Measurements from ENCODE around the gene PLEKHG4.
A peak's percentile ranks its signal among the peaks of the same experiment; 100 is the strongest.

Gene PLEKHG4

DNA sequence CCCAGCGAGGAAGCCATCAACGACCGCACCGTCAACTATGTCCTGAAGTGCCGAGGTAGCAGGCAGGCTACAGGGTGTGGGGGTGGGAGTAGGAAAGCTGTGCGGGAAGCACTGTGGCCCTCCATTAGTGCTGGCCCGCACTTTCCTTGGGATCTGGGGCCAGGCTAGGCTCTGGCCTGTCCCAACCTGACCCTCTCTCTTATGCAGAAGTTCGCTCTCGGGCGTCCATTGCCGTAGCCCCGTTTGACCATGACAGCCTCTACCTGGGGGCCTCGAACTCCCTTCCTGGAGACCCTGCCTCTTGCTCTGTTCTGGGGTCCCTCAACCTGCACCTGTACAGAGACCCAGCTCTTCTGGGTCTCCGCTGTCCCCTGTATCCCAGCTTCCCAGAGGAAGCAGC, 8.6 kb downstream of the PLEKHG4 start:
- DNase-seq: no peak

DNA sequence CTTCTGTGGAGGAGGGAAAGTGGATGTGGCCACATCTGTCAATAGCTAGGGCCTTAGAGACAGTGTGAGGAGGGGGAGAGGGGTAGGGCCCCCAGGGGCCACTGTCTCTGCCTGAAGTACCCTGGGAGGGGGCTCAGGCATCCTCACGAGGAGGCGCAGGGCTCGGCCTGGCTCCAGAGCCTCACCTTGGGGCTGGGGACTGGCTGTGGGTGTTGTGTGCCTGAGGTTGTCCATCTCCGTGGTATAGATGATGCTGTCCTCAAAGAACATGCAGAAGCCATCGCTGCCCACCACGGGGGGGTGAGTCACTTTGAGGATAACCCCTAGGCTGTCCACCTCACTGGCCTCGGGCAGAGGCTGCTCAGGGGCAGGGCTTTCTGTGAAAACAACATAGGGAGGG, 12.1 kb downstream of the PLEKHG4 start:
- no peak for DNase-seq

DNA sequence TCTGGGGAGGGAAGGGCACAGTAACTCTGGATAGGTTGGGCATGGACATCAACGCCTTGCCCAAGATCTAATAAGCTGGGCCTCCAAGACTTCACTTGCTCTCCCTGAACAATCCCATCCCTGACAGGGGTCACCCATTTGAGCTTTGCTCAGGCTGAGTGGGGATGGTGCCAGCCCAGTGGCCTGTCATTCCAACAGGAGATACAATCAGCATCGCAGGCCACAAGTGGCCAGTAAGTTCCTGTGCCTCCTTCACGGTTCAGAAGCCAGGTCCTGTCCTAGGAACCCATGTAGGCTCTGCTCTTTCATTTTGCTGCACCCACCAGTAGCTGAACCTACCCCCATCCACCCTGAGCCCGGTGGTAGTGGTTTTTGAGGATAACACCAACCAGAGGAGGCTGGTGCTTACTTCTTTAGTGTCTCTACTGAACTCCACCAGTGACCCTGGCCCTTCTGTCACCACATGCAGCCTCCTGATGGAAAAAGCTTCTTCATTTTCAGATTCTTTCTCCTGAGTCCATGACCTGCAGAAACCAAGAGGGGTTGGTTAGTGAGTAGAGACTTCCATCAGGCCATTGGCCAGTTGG, 14.9 kb downstream of the PLEKHG4 start:
- no peak for DNase-seq

DNA sequence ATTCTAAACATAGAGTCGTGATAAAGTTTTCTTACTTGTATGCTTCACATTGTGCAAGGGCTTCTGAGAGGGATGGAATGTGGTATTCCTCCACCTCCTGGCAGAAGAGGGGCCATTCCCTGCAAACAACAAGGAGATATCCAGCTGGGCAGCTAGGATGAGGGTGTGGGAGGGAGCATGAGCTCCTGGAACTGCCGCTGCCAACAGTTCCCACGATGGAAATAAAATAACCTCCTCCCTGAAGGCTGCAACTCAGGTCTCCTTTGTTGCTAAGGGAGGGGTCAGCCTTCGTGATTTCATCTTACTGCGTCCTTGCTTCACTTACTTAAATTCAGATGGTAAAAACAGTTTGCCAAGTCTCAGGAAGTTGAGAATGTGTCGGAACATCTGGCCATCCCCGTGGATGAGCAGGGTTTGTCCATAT, 15.6 kb downstream of the PLEKHG4 start:
- DNase-seq: no peak

DNA sequence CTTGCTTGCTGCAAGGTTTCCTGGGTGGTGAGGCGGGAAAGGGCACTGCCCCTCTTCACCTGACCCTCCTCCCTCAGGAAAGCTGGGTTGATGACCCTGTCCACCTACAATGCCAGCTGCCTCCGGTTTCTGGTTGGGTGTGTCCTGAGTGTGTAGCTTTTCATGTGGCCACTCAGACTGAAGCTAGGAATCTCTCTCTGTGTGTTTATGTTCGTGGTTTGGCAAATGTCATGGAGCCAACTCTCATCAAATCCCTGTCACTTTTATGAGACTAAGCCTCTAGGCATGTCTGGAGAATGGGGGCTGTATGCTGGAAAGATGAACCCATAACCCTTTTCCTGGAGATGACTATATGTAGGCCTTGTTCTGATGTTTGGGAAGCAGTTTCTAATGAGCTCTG, 17.1 kb downstream of the PLEKHG4 start:
- no peak for DNase-seq

DNA sequence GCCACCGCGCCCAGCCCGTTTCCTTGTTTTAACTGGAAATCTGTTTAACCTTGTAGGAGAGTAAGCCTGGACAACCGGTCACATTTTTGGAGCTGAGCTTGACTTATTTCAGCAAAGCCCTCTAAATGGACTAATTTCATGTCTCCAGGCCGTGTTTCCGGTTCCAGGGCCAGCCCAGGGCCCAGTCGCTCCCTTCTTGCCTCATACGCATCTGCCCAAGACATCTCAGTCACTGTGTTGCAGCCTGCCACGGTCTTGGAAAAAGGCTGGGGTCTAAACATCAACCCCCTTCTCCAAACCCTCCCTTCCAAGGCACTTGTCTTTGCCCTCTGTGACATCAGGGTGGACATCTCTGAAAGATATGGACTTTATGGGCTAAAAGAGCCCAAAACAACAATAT, 18.9 kb downstream of the PLEKHG4 start:
- DNase-seq: no peak

DNA sequence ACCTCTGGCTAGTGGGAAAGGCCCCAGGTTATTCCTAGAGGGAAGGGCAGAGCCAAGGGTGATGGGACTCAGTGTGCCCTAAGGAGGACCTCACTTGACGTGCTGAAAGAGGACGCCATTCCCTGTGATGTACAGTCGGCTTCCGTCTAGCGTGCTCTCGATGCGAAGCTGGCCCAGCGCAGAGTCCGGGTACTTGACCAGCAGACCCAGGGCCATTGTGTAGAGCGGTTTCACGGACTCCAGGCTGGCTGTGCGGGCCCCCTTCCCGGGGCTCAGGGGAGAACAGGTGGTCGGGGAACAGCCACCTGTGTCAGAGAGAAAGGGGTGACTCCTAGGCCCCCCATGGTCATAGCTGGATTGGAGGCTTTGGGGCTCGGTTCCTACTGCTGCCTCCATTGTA, 19.9 kb downstream of the PLEKHG4 start:
- DNase-seq: no peak

DNA sequence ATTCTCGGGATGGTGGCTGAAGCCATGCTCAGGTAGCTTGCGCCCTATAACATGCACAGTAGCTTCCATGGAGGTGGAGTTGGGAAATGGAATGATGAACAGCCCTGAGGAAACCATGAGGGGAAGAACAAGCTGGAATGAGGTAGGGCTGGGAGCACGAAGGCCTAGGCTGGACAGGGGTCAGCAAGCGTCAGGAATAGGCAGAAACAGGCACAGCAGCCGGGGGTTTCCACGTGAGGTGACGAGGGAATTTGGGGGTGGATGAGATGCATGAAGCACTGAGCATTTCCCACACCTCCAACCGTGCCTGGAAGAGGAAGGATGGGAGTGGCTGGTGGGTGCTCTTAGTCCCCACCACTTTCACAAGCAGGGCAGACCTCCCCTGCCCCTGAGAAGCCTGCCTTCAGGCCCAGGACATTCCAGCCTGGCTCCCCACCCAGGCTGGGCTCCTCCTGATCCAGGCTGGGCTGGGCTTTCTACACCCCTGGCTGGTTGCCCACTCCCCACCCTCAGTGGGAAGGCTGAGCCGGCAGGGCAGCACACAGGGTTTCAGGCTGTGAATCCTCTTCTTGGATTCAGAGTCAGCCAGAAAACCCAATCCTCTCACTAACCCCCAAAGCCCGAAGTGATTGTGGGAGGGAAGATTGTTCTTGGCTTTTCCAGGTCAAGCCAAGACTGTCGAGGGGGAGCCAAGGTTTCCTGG, 21.9 kb downstream of the PLEKHG4 start:
- no peak for DNase-seq

DNA sequence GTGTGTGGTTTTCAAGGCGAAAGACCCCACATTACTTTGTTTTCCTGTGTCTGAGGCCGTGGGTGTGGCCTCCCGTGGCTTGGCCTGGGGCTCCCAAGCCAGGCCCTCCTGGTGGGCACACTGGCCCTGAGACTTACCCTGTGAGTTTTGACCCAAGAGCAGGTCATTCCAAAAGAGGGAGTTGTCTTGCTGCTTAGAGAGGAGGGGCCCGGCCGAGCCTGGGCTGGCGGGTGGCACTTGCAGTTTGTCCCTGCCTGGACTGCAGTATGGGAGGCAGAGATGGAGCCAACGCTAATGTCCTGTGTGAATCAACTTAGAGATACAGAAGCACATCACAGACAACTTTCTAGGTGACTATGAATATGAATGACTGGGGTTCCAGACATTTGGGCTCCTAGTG, 22.7 kb downstream of the PLEKHG4 start:
- DNase-seq: no peak

DNA sequence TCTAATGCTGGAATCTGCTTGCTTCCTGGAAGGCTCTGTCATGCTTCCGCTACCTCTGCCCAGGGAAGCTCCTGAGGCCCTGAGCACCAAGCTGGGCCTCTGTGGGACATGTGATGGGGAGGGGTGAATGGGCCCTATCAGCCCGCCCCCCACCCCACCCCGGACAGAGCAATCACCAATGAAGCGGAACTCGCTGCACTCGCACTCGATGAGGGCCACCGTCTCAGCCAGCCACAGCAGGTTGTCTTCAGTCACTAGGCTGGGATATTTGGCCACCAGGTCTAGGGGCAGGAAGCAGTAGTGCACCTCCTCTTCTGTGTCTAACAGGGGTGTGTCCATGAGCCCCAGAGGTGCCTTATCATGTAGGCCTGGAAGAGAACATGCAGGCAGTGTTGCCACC, 23.6 kb downstream of the PLEKHG4 start:
- no peak for DNase-seq

DNA sequence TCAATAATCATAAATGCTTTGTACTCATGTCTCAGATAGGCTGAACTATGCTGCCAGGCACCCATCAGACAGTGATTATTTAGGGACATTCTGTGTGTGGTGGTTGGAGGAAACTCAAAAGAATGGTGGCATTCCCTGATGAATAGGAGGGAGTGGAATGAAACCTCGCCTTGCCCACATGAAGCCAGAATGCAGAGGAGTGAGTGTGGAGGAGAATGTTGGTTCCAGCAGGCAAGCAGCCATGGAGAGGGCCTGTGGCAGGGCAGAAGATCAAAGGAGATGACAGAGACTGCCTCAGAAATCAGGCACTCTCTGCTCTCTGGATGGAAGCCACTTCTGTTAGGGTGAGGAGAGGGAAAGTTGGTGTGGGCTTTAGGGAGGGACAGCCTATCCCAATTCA, 24.7 kb downstream of the PLEKHG4 start:
- DNase-seq: no peak

DNA sequence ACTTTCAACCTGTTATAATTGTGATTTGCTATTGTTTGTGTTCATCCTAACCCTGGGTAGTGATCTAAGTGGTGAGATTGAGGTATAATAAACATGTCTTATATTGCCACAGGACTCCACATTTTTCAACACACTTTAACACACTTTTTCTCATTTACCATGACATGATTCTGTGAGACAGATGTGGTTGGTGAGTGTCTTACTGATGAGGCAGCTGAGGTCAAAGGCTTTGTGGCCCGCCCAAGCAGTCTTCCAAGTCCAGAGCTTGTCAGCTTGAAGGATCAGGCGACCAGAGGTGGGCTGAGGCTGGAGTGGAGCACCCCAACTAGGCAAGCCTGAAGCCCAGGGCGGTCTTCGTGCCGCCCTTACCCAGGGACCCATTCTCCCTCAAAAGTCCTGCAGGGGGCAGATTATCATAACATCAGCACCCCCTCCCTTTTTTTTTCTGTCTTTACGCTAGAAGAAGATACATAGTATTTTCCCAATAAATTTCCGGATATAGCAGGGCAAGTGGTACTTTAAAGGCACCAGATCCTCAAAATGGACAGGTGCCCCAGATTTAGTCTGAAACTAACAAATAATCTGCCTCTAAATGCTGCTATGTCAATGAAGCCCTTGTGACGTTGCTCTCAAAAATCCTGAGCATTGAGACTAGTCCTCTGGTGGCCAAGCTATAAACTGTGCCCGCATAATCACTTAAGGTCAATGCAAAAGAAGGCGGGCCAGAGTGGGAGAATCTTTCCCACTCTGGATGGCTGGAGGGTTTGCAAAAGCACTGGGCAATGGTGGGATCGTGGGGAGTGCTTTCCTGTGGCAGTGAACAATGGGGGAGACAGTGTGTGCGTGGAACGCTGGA, 26.1 kb downstream of the PLEKHG4 start:
- DNase-seq: no peak

DNA sequence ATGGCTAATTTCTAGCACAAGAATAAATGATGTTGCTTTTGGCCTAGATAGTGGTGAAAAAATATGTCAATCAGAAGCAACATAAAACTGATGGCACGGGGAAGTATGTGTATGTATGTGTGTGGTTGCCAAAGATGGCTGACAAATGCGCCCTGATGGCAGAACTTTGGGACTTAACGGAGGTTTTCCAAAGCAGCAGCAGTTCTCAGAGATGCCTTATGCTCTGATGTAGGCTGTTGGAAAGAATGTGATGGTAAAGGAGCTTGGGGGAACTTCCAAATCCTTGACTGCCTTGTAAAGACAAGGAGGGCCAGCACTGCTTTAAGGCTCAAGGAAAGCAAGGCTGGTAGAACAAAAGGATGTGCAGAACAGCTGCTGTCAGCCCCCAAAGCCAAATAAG, 31.2 kb downstream of the PLEKHG4 start:
- no peak for DNase-seq

DNA sequence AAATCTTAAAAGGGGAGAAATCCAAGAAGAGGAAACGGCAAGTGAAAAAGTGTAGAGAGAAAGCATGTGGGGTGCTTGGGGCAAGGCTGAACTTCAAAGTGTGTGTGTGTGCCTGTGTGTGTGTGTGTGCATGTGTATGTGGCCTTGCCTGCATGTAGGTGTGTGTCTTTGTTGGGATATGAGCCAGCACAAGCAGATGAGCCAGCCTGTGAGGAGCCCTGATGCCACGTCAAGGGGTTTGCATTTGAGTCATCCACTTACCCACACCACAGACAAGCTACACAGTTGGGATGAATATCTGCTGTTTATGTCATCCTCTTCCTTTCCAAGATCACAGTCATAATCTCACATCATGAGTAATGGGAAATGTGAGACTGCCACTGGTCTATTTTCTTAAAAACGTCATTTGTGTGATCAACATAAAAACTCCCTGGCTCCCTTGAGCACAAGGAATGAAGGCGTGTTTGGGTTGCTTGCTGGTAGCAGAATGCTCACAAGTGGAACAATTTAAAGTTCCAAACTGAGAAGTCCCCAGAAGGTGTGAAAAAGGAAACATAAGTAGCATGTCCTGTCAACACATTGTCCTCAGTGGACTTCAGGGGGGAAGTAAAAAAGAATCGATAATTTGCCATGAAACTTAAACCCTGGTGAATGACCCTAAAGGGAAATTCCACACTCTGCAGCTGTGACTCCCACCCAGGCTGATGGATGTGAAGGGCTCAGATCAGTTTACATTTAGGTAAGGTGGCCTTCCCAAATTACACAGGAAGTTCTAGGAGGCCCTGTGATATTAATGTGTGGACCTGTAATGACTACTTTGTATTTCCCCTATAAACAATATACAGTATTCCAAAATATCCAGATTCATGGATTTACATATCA, 32.5 kb downstream of the PLEKHG4 start:
- DNase-seq: no peak

DNA sequence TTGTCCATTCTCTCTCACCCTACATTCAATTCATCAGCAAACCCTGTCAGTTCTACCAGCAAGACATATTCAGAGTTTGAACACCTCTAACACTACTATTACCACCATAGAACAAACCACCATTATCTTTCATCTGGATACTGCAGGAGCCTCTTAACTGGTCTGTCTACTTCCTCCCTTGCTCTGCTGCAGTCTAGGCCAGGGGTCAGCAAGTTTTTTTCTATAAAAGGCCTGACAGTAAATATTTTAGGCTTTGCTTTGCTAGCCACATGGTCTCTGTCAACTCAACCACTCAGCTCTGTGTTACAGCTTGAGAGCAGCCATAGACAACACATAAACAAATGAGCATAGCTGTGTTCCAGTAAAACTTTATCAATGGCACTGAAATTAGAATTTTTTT, 33.4 kb downstream of the PLEKHG4 start:
- no peak for DNase-seq

DNA sequence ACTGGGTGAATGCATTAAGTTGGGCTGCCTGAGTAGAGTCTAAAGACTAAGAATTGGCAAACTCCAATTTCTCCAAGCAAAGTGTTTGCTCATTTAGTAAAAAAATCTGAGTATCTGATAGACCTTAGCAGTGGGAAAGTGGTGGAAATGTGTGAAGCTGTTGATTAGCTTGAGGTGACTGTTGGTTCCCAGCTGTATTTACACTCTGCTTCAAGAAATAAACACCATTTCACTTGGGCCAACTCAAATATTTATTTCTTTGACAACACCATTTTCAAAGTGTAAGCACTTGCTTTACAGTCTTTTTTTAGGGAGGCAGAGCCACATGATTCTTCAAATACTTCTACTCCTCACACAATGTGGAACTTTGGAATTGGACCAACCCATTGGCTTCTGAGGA, 38.5 kb downstream of the PLEKHG4 start:
- no peak for DNase-seq

DNA sequence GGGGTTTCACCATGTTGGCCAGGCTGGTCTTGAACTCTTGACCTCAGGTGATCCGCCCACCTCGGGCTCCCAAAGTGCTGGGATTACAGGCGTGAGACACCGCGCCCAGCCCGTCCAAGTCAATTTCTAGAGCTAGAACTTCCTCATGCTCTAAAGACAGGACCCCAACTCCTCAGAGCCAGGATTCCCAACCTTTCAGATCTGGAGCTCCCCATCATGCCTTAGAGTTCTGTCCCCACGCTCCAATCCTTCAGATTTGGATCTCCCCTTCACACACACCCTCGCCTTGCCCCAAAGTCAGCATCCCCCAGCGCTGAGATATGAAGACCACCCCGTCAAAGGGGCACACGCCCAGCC, 46.8 kb downstream of the PLEKHG4 start:
- no peak for DNase-seq

DNA sequence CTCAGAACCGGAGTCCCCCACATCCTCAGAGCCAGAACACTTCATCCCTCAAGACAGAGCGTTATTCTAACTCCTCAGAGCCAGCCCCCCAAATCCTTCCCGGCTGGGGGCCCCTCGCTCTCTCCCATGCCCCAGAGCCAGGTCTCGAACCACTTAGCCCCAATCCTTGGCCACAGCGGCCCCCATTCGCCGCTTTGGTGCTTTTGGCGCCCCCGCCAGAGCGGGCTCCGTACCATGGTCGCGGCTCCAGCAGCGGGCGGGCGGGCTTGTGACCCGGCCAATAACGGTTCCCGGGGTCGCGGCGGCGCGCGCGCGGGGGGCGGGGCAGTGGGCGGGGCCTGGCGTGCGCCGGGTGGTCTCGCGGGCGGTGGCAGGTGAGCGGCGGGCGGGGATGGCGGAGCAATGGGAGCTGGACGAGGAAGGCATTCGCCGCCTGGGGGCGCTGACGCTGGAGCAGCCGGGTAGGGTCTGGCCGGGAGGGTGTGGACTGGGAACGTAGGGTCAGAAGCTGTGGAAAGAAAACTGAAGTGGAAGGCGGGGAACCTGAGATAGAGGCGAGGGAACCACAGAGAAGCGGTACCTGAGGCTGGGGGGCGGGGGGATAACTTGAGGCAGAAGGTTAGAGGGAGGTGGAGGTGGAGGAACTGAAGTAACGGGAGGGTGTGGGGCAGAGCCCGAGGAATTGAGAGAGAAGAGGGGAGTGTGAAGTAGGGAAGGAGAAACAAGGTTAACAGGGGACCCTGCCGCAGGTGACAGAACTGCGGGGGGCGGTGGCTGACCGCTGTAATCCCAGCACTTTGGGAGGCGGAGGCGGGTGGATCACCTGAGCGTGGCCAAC, 47.4 kb downstream of the PLEKHG4 start, which contains the start of the genes KCTD19 and LRRC36:
Gene KCTD19, minus strand, starts transcription at position 270 of the 838 bp plus-strand sequence. Its CDS starts 34 bp downstream, at position 236.
Gene LRRC36, plus strand, starts transcription at position 344 of the 838 bp plus-strand sequence. Its CDS starts 48 bp downstream, at position 392.
- peak; percentile 15 for DNase-seq

DNA sequence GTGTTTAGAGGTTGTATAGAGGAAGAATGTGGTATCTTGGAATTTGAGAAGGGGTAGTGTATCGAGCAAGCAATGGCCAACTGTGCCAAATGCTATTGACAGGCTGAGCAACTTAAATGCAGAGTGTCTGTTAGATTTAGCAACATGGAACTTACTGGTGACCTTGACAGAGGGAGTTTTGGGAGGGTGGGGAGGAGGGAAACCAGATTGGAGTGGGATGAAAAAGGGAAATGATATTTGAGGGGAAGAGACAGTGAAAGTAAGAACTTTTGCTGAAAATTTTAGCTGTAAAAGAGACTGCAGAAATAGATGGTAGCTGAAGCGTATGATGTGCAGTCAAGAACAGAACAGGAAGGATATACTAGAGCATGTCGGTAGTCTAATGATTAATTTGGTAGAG, 48.4 kb downstream of the PLEKHG4 start:
- DNase-seq: no peak

DNA sequence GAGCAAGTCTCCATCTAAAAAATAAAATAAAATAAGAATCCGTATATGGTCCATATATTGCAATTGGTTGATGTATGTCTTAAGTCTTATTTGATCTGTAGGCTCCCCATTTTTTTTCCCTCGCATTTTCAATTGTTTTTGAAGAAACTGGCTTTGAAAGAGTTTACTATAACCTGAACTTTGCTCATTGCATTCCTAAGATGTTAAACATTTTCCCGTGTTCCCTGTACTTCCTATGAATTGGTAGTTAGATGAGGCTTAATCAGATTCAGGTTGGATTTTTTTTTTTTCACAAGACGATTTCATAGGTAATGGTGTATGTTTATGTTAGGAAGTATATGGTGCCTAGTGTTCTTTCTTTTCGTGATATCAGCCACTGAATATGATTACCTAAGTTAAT, 50.6 kb downstream of the PLEKHG4 start:
- no peak for DNase-seq

DNA sequence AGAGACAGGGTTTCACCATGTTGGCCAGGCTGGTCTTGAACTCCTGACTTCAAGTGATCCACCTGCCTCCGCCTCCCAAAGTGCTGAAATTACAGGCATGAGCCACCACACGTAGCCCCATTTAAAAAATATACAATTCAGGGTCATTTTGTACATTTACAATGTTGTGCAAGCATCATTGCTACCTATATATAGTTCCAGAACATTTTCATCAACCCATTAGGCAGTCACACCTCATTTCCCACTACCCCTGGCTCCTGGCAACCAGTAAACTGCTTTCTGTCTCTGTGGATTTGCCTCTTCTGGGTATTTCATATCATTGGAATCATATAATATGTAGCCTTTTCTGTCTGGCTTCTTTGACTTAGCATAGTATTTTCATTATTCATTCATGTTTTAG, 54.0 kb downstream of the PLEKHG4 start:
- DNase-seq: no peak

DNA sequence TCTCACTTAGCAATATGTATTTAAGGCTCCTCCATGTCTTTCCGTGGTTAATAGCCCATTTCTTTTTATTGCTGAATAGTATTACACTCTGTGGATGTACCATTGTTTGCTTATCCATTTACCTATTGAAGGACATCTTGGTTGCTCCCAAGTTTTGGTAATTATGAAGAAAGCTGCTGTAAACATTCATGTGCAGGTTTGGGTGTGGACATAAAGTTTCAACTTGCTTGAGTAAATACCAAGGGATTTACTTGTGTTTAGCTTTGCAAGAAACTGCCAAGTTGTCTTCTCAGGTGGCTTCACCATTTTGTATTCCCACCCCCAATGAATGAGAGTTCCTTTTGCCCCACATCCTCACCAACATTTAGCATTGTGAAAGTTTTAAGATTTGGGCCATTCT, 56.8 kb downstream of the PLEKHG4 start:
- no peak for DNase-seq
